Measurements from ENCODE around the gene TEC.

GRCh38 chr4:48169636-48170035 is 100.0 kb downstream of the TEC start:
- TF ChIP-seq CTCF (IDR thresholded peaks at IDR 0.05), result no peak
- TF ChIP-seq POLR2A (IDR thresholded peaks at IDR 0.05), result no peak
